Measurements from ENCODE around the gene COPS8. TPM values are rescaled to one million over a fixed set of nuclear protein-coding genes. Genes with fewer than 3 reads are reported as not detected.

Gene COPS8
- total RNA-seq, 1 experiment from 2014 or later: 249 TPM

DNA sequence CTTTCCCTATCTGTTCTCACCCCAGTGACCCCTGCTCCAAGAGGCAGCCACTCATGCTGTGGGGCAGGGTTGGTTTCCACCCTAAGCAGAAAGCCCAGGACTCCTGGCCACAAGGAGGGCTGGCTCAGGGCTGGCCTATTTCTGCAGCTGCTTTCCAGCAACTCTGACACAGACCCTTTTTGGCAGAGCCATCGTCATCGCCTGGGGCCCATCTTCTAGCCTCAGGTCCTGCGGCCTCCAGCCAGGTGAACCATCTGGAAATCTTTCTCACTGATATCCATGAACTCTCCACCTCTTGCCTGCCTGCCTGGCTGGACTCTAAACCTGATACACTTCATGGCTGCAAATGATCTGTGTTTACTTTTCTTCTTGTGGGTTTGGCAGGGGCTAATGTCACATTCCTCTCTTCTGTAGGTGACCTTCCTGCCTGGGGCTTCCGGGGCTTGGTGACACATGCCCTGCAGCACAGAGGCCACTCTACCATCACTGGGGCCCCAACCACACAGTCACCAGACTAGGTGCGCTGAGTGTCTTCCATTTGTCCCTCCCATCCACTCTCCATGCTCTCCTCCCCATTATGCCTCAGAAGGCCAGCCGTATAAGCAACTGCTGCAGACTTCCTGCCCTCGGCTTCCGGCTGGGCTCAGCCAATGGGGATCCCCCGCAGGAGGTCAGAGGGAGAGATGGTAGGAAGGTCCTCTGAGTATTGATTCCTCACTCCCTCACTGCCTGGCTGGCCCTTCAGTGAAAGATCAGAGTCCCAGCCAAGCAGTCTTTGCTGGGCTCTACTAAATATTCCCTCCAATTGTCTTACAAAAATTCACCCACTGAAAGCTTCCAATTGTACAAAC lies 9.7 kb upstream of the COPS8 start:
- no peak for DNase-seq (ENCODE audit: unreplicated experiment)
- ChIA-PET POLR2A (interaction anchor here (1.2 to 3.2 kb wide), 5 partner anchors 10 to 727 kb away, joined by 3 to 29 read pairs (median 4); partner anchors contain the start of gene COPS8), CTCF (interaction anchor here (1.1 to 1.2 kb wide), 3 partner anchors 9 to 496 kb away, joined by 3 to 8 read pairs (median 6); partner anchors contain the start of gene COPS8)
- Mint-ChIP-seq H3K4me3 (ENCODE audit: unreplicated experiment) (no peak overlapping the region), H3K27ac (ENCODE audit: low read depth, unreplicated experiment) (no peak overlapping the region), H3K9me3 (ENCODE audit: unreplicated experiment) (no peaks in the 10 kb centered on the region), H3K27me3 (ENCODE audit: insufficient read depth, unreplicated experiment) (no peaks in the 10 kb centered on the region), H3K36me3 (ENCODE audit: insufficient read depth, unreplicated experiment) (no peaks in the 10 kb centered on the region), H3K4me1 (ENCODE audit: insufficient read depth, unreplicated experiment) (peaks cover 8% of the 10 kb centered on the region)
- BruUV-seq (replicated peaks): no TSS peak
- TF ChIP-seq, protein P1, sequence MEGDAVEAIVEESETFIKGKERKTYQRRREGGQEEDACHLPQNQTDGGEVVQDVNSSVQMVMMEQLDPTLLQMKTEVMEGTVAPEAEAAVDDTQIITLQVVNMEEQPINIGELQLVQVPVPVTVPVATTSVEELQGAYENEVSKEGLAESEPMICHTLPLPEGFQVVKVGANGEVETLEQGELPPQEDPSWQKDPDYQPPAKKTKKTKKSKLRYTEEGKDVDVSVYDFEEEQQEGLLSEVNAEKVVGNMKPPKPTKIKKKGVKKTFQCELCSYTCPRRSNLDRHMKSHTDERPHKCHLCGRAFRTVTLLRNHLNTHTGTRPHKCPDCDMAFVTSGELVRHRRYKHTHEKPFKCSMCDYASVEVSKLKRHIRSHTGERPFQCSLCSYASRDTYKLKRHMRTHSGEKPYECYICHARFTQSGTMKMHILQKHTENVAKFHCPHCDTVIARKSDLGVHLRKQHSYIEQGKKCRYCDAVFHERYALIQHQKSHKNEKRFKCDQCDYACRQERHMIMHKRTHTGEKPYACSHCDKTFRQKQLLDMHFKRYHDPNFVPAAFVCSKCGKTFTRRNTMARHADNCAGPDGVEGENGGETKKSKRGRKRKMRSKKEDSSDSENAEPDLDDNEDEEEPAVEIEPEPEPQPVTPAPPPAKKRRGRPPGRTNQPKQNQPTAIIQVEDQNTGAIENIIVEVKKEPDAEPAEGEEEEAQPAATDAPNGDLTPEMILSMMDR (IDR thresholded peaks at IDR 0.05; ENCODE audit: unreplicated experiment): no peak
- intact Hi-C loops (cut with micrococcal nuclease): no loop called here

- CTCF ChIA-PET: no interaction called here
- DNase-seq (ENCODE audit: unreplicated experiment): no peak
- Mint-ChIP-seq H3K4me1 (ENCODE audit: insufficient read depth, unreplicated experiment) (peaks cover 6% of the 10 kb centered on the region), H3K9me3 (ENCODE audit: unreplicated experiment) (no peaks in the 10 kb centered on the region), H3K36me3 (ENCODE audit: insufficient read depth, unreplicated experiment) (peaks cover 14% of the 10 kb centered on the region), H3K27ac (ENCODE audit: low read depth, unreplicated experiment) (no peak overlapping the region), H3K27me3 (ENCODE audit: insufficient read depth, unreplicated experiment) (no peaks in the 10 kb centered on the region), H3K4me3 (ENCODE audit: unreplicated experiment) (no peak overlapping the region)
- POLR2A ChIA-PET: no interaction called here
- BruUV-seq (replicated peaks): no TSS peak
- intact Hi-C loops (cut with micrococcal nuclease): no loop called here
- TF ChIP-seq, protein P1 (IDR thresholded peaks at IDR 0.05; ENCODE audit: unreplicated experiment): no peak
Observed at GRCh38 chr2:237081596-237081995, 4.1 kb upstream of the COPS8 start.

DNA sequence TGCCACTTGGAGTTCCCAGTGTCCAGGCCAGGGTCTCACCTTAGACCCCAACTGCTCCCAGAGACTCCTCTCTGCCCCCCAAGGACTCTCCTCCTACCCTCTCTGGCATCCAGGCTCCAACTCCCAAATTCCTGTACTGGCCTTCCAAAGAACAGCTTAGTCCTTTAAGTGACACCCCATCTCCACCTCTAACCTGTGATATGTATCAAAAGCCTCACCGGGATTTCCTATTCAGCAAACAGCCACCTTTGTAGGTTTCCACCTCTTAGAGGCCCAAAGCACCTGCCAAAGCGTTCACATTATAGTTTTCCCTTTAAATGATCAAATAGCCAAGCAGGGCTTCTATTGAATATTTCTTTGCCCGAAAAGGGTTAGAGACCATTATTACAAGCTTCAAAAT lies 2.7 kb upstream of the COPS8 start:
- no peaks in the 10 kb centered on the region for H3K27me3 Mint-ChIP-seq (ENCODE audit: insufficient read depth, unreplicated experiment)
- H3K4me3 Mint-ChIP-seq (ENCODE audit: unreplicated experiment): no peak overlapping the region
- ChIA-PET POLR2A (interaction anchor here (0.7 kb wide), 1 partner anchor 626 kb away, joined by 3 read pairs; no protein-coding TSS in a partner anchor), CTCF (interaction anchor here (0.6 kb wide), 1 partner anchor 111 kb away, joined by 4 read pairs; no protein-coding TSS in a partner anchor)
- no peak for DNase-seq (ENCODE audit: unreplicated experiment)
- no peak overlapping the region for H3K27ac Mint-ChIP-seq (ENCODE audit: low read depth, unreplicated experiment)
- H3K4me1 Mint-ChIP-seq (ENCODE audit: insufficient read depth, unreplicated experiment): peaks cover 6% of the 10 kb centered on the region
- no peaks in the 10 kb centered on the region for H3K9me3 Mint-ChIP-seq (ENCODE audit: unreplicated experiment)
- TF ChIP-seq, protein P1 (IDR thresholded peaks at IDR 0.05; ENCODE audit: unreplicated experiment): no peak
- peaks cover 23% of the 10 kb centered on the region for H3K36me3 Mint-ChIP-seq (ENCODE audit: insufficient read depth, unreplicated experiment)
- intact Hi-C loops (cut with micrococcal nuclease): no loop called here
- no TSS peak for BruUV-seq (replicated peaks)

DNA sequence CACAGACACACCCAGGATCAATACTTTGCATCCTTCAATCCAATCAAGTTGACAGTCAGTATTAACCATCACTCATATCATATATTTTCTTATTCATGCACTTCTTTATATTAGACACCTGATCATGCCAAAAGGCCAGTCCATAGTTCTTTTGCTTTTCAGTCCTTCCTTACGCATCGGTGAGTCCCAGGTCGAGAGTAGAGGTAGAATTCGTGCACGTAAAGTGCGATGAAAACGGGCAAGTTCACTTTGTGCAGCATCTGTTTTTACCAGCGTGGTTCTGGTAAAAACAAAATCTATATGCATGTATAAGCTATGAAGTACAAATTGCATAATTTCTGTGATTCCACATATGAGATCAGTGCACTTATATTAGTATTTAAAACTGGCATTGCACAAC lies 1.2 kb upstream of the COPS8 start:
- peak overlapping the region; percentile 99 for H3K4me3 Mint-ChIP-seq (ENCODE audit: unreplicated experiment)
- no peak for DNase-seq (ENCODE audit: unreplicated experiment)
- peaks cover 37% of the 10 kb centered on the region for H3K36me3 Mint-ChIP-seq (ENCODE audit: insufficient read depth, unreplicated experiment)
- H3K27ac Mint-ChIP-seq (ENCODE audit: low read depth, unreplicated experiment): no peak overlapping the region
- H3K27me3 Mint-ChIP-seq (ENCODE audit: insufficient read depth, unreplicated experiment): no peaks in the 10 kb centered on the region
- no peaks in the 10 kb centered on the region for H3K9me3 Mint-ChIP-seq (ENCODE audit: unreplicated experiment)
- H3K4me1 Mint-ChIP-seq (ENCODE audit: insufficient read depth, unreplicated experiment): peaks cover 6% of the 10 kb centered on the region
- ChIA-PET POLR2A (interaction anchor here (1.0 to 6.0 kb wide), 11 partner anchors 10 to 611 kb away, joined by 3 to 226 read pairs (median 14); no protein-coding TSS in a partner anchor), CTCF (interaction anchor here (0.6 to 2.3 kb wide), 9 partner anchors 9 to 737 kb away, joined by 3 to 6 read pairs (median 4); no protein-coding TSS in a partner anchor)
- TF ChIP-seq, protein P1 (IDR thresholded peaks at IDR 0.05; ENCODE audit: unreplicated experiment): no peak
- BruUV-seq (replicated peaks): no TSS peak
- intact Hi-C loops (cut with micrococcal nuclease): no loop called here

Measured in MCF 10A (cell line).